CD14-positive monocyte (primary cell): ENCODE results near the gene CSNK1G2. TPM values are rescaled to one million over a fixed set of nuclear protein-coding genes. Genes with fewer than 3 reads are reported as not detected.

Experiments used
- DNase-seq, 3 donors: peaks; one replicate each; pipeline ENCODE4 v3.0.0-alpha.2; 2011 to 2022
- H2AFZ ChIP-seq: 2 replicates; pipeline ENCODE4 v1.6.0; 2012; ENCODE audit warnings: mild to moderate bottlenecking, low read depth, low read length, inconsistent platforms; ENCODE audit not compliant: insufficient read depth, poor library complexity, severe bottlenecking
- H3K27ac ChIP-seq, 2 donors: 1 replicate in 1 of 2; 2 replicates in 1 of 2; pipeline ENCODE4 v1.5.1; 2012 to 2013; ENCODE audit warnings: low read length in 2 of 2, control low read depth in 1 of 2, inconsistent platforms in 1 of 2, low read depth in 1 of 2, mild to moderate bottlenecking in 1 of 2
- H3K27me3 ChIP-seq, 2 donors: one replicate each; pipeline versions ENCODE4 v1.6.0 to v1.6.1; 2011 to 2013; ENCODE audit warnings: low read length in 2 of 2; ENCODE audit not compliant: control insufficient read depth in 2 of 2, insufficient read depth in 2 of 2
- H3K36me3 ChIP-seq, 2 donors: replicated peaks in 1 of 2; 1 replicate in 1 of 2; 2 replicates in 1 of 2; pipeline versions ENCODE4 v1.5.1 to v1.6.1; 2012 to 2013; ENCODE audit warnings: low read length in 2 of 2, control low read depth in 1 of 2, inconsistent platforms in 1 of 2, mild to moderate bottlenecking in 1 of 2; ENCODE audit not compliant: insufficient read depth in 2 of 2, control insufficient read depth in 1 of 2
- H3K4me1 ChIP-seq, 2 donors: 1 replicate in 1 of 2; 2 replicates in 1 of 2; pipeline versions ENCODE4 v1.5.1 to v1.6.1; 2012 to 2013; ENCODE audit warnings: low read length in 2 of 2, control low read depth in 1 of 2, inconsistent platforms in 1 of 2, mild to moderate bottlenecking in 1 of 2, moderate library complexity in 1 of 2; ENCODE audit not compliant: insufficient read depth in 2 of 2, control insufficient read depth in 1 of 2
- H3K4me2 ChIP-seq: replicated peaks from 2 replicates; pipeline ENCODE3; 2012; ENCODE audit warnings: low read length, moderate library complexity, mild to moderate bottlenecking; ENCODE audit not compliant: poor library complexity, severe bottlenecking; ENCODE audit errors: extremely low read depth
- H3K4me3 ChIP-seq, 3 experiments: fragments of 200-600 bp in 1 of 3; sonication (generic) in 1 of 3; replicated peaks in 1 of 3; 1 replicate in 2 of 3; 2 replicates in 1 of 3; pipeline ENCODE4 v1.5.1; 2011 to 2013; ENCODE audit warnings: low read length in 3 of 3, mild to moderate bottlenecking in 3 of 3, control low read depth in 2 of 3, low read depth in 2 of 3, inconsistent platforms in 1 of 3, moderate library complexity in 1 of 3
- H3K79me2 ChIP-seq: 2 replicates; pipeline ENCODE4 v1.6.0; 2012; ENCODE audit warnings: mild to moderate bottlenecking, control low read depth, inconsistent platforms, low read length, moderate library complexity; ENCODE audit not compliant: insufficient read depth
- H3K9ac ChIP-seq: 2 replicates; pipeline ENCODE4 v1.6.0; 2017; ENCODE audit warnings: low read length, mild to moderate bottlenecking; ENCODE audit not compliant: insufficient read depth, poor library complexity, severe bottlenecking
- H3K9me3 ChIP-seq, 2 donors: replicated peaks in 1 of 2; 1 replicate in 1 of 2; 2 replicates in 1 of 2; pipeline versions ENCODE4 v1.5.1 to v1.6.1; 2012 to 2013; ENCODE audit warnings: low read length in 2 of 2, control low read depth in 1 of 2; ENCODE audit not compliant: control insufficient read depth in 1 of 2, insufficient read depth in 1 of 2
- H4K20me1 ChIP-seq: 2 replicates; pipeline ENCODE4 v1.6.0; 2012; ENCODE audit warnings: mild to moderate bottlenecking, low read length, control low read depth, moderate library complexity; ENCODE audit not compliant: insufficient read depth
- H3K27ac Mint-ChIP-seq, 7 donors: one replicate each; pipeline ENCODE4 v1.8.0; 2020; ENCODE audit warnings: mild to moderate bottlenecking in 7 of 7, mixed read lengths in 7 of 7, moderate library complexity in 6 of 7, inconsistent platforms in 2 of 7
- H3K27me3 Mint-ChIP-seq, 3 donors: one replicate each; pipeline ENCODE4 v1.8.0; 2021 to 2022; ENCODE audit warnings: low read depth in 3 of 3, mild to moderate bottlenecking in 3 of 3, mixed read lengths in 3 of 3, moderate library complexity in 3 of 3, inconsistent platforms in 1 of 3
- H3K36me3 Mint-ChIP-seq, 2 donors: one replicate each; pipeline ENCODE4 v1.8.0; 2020; ENCODE audit warnings: mixed read lengths in 2 of 2, inconsistent platforms in 1 of 2, mild to moderate bottlenecking in 1 of 2
- H3K4me1 Mint-ChIP-seq: one replicate; pipeline ENCODE4 v1.8.0; 2020; ENCODE audit warnings: mild to moderate bottlenecking, mixed read lengths
- H3K4me3 Mint-ChIP-seq, 2 donors: one replicate each; pipeline ENCODE4 v1.8.0; 2020; ENCODE audit warnings: mild to moderate bottlenecking in 2 of 2, mixed read lengths in 2 of 2, moderate library complexity in 1 of 2
- H3K9me3 Mint-ChIP-seq, 7 donors: one replicate each; pipeline ENCODE4 v1.8.0; 2020 to 2022; ENCODE audit warnings: mixed read lengths in 7 of 7, mild to moderate bottlenecking in 6 of 7, moderate library complexity in 6 of 7, inconsistent platforms in 2 of 7
- WGBS: methylation state at CpG from one replicate; pipeline ENCODE4 v1.1.5; 2013; ENCODE audit warnings: missing lambda C conversion rate; ENCODE audit not compliant: insufficient coverage; 5-methylcytosine and 5-hydroxymethylcytosine counted together
- intact Hi-C, 2 donors: fragments of 100-400 bp; cut with micrococcal nuclease; formaldehyde crosslinking; loops; one replicate each; pipeline versions ENCODE4 v1.15.0 to v1.15.1; 2023
- polyA plus RNA-seq, 3 donors: library from polyadenylated mRNA; depleted of rRNA in 1 of 3; unstranded in 2 of 3; stranded (reverse) in 1 of 3; fragments of 300-500 nt in 2 of 3; fragments of >200 nt in 1 of 3; fragmentation: Illumina TruSeq in 2 of 3; gene quantifications; 1 replicate in 2 of 3; 2 replicates in 1 of 3; pipeline ENCODE4 v1.2.3, GENCODE V29; 2012 to 2021
- small RNA-seq: library from RNA; depleted of rRNA; stranded (forward); fragments of <200 nt; gene quantifications from one replicate; pipeline ENCODE3, GENCODE V24; 2012; ENCODE audit warnings: low read depth; ENCODE audit not compliant: insufficient read length
- TF ChIP-seq, protein P1 (sequence below): fragments of 200-600 bp; IDR thresholded peaks from one replicate; pipeline ENCODE4 v1.8.0; 2022; ENCODE audit warnings: antibody characterized with exemption, mild to moderate bottlenecking

The CSNK1G2 gene
- polyA plus RNA-seq, 3 donors: 10.8 to 215 (median 20.3) TPM

DNA sequence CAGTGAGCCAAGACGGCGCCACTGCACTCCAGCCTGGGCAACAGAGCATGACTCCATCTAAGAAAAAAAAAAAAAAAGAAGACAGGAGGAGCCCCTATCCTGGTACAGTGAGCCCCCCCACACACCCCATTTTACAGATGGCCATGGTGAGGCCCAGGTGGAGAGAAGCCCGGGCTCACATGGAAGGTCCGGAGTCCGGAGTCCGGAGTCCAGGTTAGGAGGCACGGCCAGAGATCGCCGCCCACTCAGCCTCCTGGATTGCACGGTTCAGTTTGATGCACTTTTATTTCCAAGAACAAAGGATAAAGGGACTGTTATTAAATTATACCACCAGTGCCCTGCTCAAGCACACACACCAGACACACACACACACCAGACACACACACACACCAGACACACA is 85.8 kb downstream of the CSNK1G2 start:
- H3K27me3 Mint-ChIP-seq: peaks cover 2 to 11% (median 6%) of the 10 kb centered on the region in 3 donors
- WGBS: 93% methylated on average over 6 of the region's 10 CpGs
- H3K36me3 ChIP-seq: no peaks in the 10 kb centered on the region
- H3K27ac Mint-ChIP-seq: no peak overlapping the region
- H3K9me3 Mint-ChIP-seq: peaks cover 0 to 11% (median 9%) of the 10 kb centered on the region in 7 donors
- H3K4me3 ChIP-seq: no peak overlapping the region
- no peak for DNase-seq
- no peak overlapping the region for H3K4me3 Mint-ChIP-seq
- H3K9me3 ChIP-seq: peaks cover 0 to 5% of the 10 kb centered on the region in 2 donors
- peaks cover 23% of the 10 kb centered on the region for H3K4me1 Mint-ChIP-seq
- intact Hi-C loops: no loop called here
- no peak overlapping the region for H3K9ac ChIP-seq
- H3K4me2 ChIP-seq: no peak overlapping the region
- H3K4me1 ChIP-seq: peaks cover 21 to 30% of the 10 kb centered on the region in 2 donors
- no peak overlapping the region for H2AFZ ChIP-seq
- H3K27ac ChIP-seq: no peak overlapping the region
- TF ChIP-seq, protein P1, sequence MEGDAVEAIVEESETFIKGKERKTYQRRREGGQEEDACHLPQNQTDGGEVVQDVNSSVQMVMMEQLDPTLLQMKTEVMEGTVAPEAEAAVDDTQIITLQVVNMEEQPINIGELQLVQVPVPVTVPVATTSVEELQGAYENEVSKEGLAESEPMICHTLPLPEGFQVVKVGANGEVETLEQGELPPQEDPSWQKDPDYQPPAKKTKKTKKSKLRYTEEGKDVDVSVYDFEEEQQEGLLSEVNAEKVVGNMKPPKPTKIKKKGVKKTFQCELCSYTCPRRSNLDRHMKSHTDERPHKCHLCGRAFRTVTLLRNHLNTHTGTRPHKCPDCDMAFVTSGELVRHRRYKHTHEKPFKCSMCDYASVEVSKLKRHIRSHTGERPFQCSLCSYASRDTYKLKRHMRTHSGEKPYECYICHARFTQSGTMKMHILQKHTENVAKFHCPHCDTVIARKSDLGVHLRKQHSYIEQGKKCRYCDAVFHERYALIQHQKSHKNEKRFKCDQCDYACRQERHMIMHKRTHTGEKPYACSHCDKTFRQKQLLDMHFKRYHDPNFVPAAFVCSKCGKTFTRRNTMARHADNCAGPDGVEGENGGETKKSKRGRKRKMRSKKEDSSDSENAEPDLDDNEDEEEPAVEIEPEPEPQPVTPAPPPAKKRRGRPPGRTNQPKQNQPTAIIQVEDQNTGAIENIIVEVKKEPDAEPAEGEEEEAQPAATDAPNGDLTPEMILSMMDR: no peak
- H3K79me2 ChIP-seq: no peaks in the 10 kb centered on the region
- H3K27me3 ChIP-seq: no peaks in the 10 kb centered on the region
- peaks cover 1 to 6% of the 10 kb centered on the region in 2 donors for H3K36me3 Mint-ChIP-seq
- H4K20me1 ChIP-seq: no peaks in the 10 kb centered on the region

DNA sequence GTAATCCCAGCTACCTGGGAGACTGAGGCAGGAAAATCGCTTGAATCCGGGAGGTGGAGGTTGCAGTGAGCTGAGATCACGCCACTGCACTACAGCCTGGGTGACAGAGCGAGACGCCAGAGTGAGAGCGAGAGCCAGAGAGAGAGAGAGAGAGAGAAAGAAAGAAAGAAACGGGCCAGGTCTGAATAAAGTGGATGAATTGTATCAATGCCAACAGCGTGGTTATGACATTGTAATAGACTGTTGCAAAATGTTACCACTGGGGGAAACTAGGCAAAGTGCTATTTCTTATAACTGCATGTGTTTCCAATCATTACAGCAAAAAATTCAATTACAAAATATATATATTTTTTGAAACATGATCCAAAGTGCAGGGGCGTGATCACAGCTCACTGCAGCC is 86.4 kb downstream of the CSNK1G2 start:
- TF ChIP-seq, protein P1: no peak
- Histone ChIP-seq H3K36me3 (no peaks in the 10 kb centered on the region), H3K27me3 (no peaks in the 10 kb centered on the region), H3K4me1 (peaks cover 26 to 36% of the 10 kb centered on the region in 2 donors), H3K4me2 (no peak overlapping the region), H3K9me3 (peaks cover 0 to 5% of the 10 kb centered on the region in 2 donors), H2AFZ (no peak overlapping the region), H3K79me2 (no peaks in the 10 kb centered on the region), H3K9ac (no peak overlapping the region), H4K20me1 (no peaks in the 10 kb centered on the region), H3K4me3 (no peak overlapping the region), H3K27ac (no peak overlapping the region)
- H3K4me3 Mint-ChIP-seq: no peak overlapping the region
- intact Hi-C loops: no loop called here
- H3K36me3 Mint-ChIP-seq: peaks cover 1 to 6% of the 10 kb centered on the region in 2 donors
- H3K27me3 Mint-ChIP-seq: peaks cover 2 to 9% (median 6%) of the 10 kb centered on the region in 3 donors
- peak in 1 of 3 donors; percentile 35 for DNase-seq
- no peak overlapping the region for H3K27ac Mint-ChIP-seq
- H3K9me3 Mint-ChIP-seq: peaks cover 0 to 11% (median 9%) of the 10 kb centered on the region in 7 donors
- peaks cover 28% of the 10 kb centered on the region for H3K4me1 Mint-ChIP-seq
- 37% methylated on average over 7 of the region's 9 CpGs for WGBS

Small RNA genes lying within 50 kb of the gene (small RNA-seq; reads per million reads assigned to genes)
- gene AC007136.1: not detected

Other genes with a start within 250 kb of the CSNK1G2 start
- gene ONECUT3, start 187.7 kb upstream of the CSNK1G2 start, polyA plus RNA-seq: not detected
- 1 to 10 TPM; 1.6 to 8.2 (median 1.8) TPM for gene ATP8B3, start 128.9 kb upstream of the CSNK1G2 start, polyA plus RNA-seq
- gene REXO1, start 92.7 kb upstream of the CSNK1G2 start, polyA plus RNA-seq: 10 to 100 TPM in 1 of 3 donors, 1 to 10 TPM in 2; 2.8 to 60.8 (median 3.0) TPM
- 10 to 100 TPM in 1 of 3 donors, under 1 TPM in 2; 0.51 to 23.3 (median 0.67) TPM for gene KLF16, start 77.6 kb upstream of the CSNK1G2 start, polyA plus RNA-seq
- 10 to 100 TPM; 69.8 to 96.1 (median 79.0) TPM for gene ABHD17A, start 55.7 kb upstream of the CSNK1G2 start, polyA plus RNA-seq
- gene ADAT3, start 35.8 kb upstream of the CSNK1G2 start, polyA plus RNA-seq: 1 to 10 TPM; 2.7 to 3.2 (median 3.1) TPM
- 10 to 100 TPM; 11.9 to 39.4 (median 15.4) TPM for gene SCAMP4, start 35.8 kb upstream of the CSNK1G2 start, polyA plus RNA-seq
- gene BTBD2, start 74.5 kb downstream of the CSNK1G2 start, polyA plus RNA-seq: 10 to 100 TPM in 1 of 3 donors, 1 to 10 TPM in 2; 2.8 to 36.0 (median 3.3) TPM
- 100 to 1,000 TPM in 1 of 3 donors, 10 to 100 TPM in 2; 16.9 to 333 (median 21.8) TPM for gene MKNK2, start 110.1 kb downstream of the CSNK1G2 start, polyA plus RNA-seq
- gene MOB3A, start 155.2 kb downstream of the CSNK1G2 start, polyA plus RNA-seq: 100 to 1,000 TPM in 1 of 3 donors, 10 to 100 TPM in 2; 60.5 to 179 (median 96.3) TPM
- 10 to 100 TPM in 1 of 3 donors, under 1 TPM in 2; 0.41 to 17.5 (median 0.80) TPM for gene IZUMO4, start 155.7 kb downstream of the CSNK1G2 start, polyA plus RNA-seq
- gene AP3D1, start 210.4 kb downstream of the CSNK1G2 start, polyA plus RNA-seq: 100 to 1,000 TPM in 1 of 3 donors, 10 to 100 TPM in 1, 1 to 10 TPM in 1; 9.6 to 105 (median 12.4) TPM
- 10 to 100 TPM in 1 of 3 donors, under 1 TPM in 2; 0.32 to 18.2 (median 0.75) TPM for gene DOT1L, start 222.8 kb downstream of the CSNK1G2 start, polyA plus RNA-seq